ENCODE data around the gene IFI27. TPM values are rescaled to one million over a fixed set of nuclear protein-coding genes. Genes with fewer than 3 reads are reported as not detected.

IFI27 gene
- total RNA-seq, 1 donor, result 0.84 TPM

- Histone ChIP-seq H3K27me3 (ENCODE audit: insufficient read depth, low read length) (no peaks in the 10 kb centered on the region), H3K9me3 (ENCODE audit: low read depth, low read length) (no peaks in the 10 kb centered on the region), H3K4me1 (ENCODE audit: insufficient read depth, low read length) (no peaks in the 10 kb centered on the region), H3K4me3 (ENCODE audit: low read length) (no peak overlapping the region)
These were observed 3.5 kb downstream of the IFI27 start for GRCh38 chr14:94113908-94114588.

GRCh38 chr14:94114589-94115057 is 4.1 kb downstream of the IFI27 start:
- Histone ChIP-seq H3K4me3 (ENCODE audit: low read length) (no peak overlapping the region), H3K9me3 (ENCODE audit: low read depth, low read length) (no peaks in the 10 kb centered on the region)

GRCh38 chr14:94115058-94115591 is 4.6 kb downstream of the IFI27 start:
- H3K9me3 ChIP-seq (ENCODE audit: low read depth, low read length), result no peaks in the 10 kb centered on the region
- H3K4me1 ChIP-seq (ENCODE audit: insufficient read depth, low read length), result no peaks in the 10 kb centered on the region
- no peak overlapping the region for H3K4me3 ChIP-seq (ENCODE audit: low read length)
- no peaks in the 10 kb centered on the region for H3K27me3 ChIP-seq (ENCODE audit: insufficient read depth, low read length)

More at GRCh38 chr14:94114589-94115057, 4.1 kb downstream of the IFI27 start:
- Histone ChIP-seq H3K27me3 (ENCODE audit: insufficient read depth, low read length) (no peaks in the 10 kb centered on the region), H3K4me1 (ENCODE audit: insufficient read depth, low read length) (no peaks in the 10 kb centered on the region)

- no peaks in the 10 kb centered on the region for H3K9me3 ChIP-seq (ENCODE audit: low read depth, low read length)
- H3K4me1 ChIP-seq (ENCODE audit: insufficient read depth, low read length), result no peaks in the 10 kb centered on the region
- no peaks in the 10 kb centered on the region for H3K27me3 ChIP-seq (ENCODE audit: insufficient read depth, low read length)
- no peak overlapping the region for H3K4me3 ChIP-seq (ENCODE audit: low read length)
These were observed 5.1 kb downstream of the IFI27 start for GRCh38 chr14:94115631-94116030.

- Histone ChIP-seq H3K9me3 (ENCODE audit: low read depth, low read length) (no peaks in the 10 kb centered on the region), H3K27me3 (ENCODE audit: insufficient read depth, low read length) (no peaks in the 10 kb centered on the region), H3K4me3 (ENCODE audit: low read length) (no peak overlapping the region), H3K4me1 (ENCODE audit: insufficient read depth, low read length) (no peaks in the 10 kb centered on the region)
These were observed 6.2 kb downstream of the IFI27 start for GRCh38 chr14:94116701-94117100.

GRCh38 chr14:94117856-94118255 is 7.3 kb downstream of the IFI27 start:
- no peaks in the 10 kb centered on the region for H3K27me3 ChIP-seq (ENCODE audit: insufficient read depth, low read length)
- no peak overlapping the region for H3K4me3 ChIP-seq (ENCODE audit: low read length)
- no peaks in the 10 kb centered on the region for H3K9me3 ChIP-seq (ENCODE audit: low read depth, low read length)
- H3K4me1 ChIP-seq (ENCODE audit: insufficient read depth, low read length), result no peaks in the 10 kb centered on the region

GRCh38 chr14:94119071-94119470 is 8.5 kb downstream of the IFI27 start:
- no peaks in the 10 kb centered on the region for H3K27me3 ChIP-seq (ENCODE audit: insufficient read depth, low read length)
- no peaks in the 10 kb centered on the region for H3K9me3 ChIP-seq (ENCODE audit: low read depth, low read length)
- no peak overlapping the region for H3K4me3 ChIP-seq (ENCODE audit: low read length)
- H3K4me1 ChIP-seq (ENCODE audit: insufficient read depth, low read length), result no peaks in the 10 kb centered on the region

- Histone ChIP-seq H3K9me3 (ENCODE audit: low read depth, low read length) (no peaks in the 10 kb centered on the region), H3K4me1 (ENCODE audit: insufficient read depth, low read length) (no peaks in the 10 kb centered on the region), H3K4me3 (ENCODE audit: low read length) (no peak overlapping the region), H3K27me3 (ENCODE audit: insufficient read depth, low read length) (no peaks in the 10 kb centered on the region)
These were observed 10.3 kb downstream of the IFI27 start for GRCh38 chr14:94120667-94121340.

GRCh38 chr14:94121485-94121884 is 10.9 kb downstream of the IFI27 start:
- H3K9me3 ChIP-seq (ENCODE audit: low read depth, low read length), result no peaks in the 10 kb centered on the region
- H3K27me3 ChIP-seq (ENCODE audit: insufficient read depth, low read length), result no peaks in the 10 kb centered on the region
- no peaks in the 10 kb centered on the region for H3K4me1 ChIP-seq (ENCODE audit: insufficient read depth, low read length)
- no peak overlapping the region for H3K4me3 ChIP-seq (ENCODE audit: low read length)

- no peaks in the 10 kb centered on the region for H3K9me3 ChIP-seq (ENCODE audit: low read depth, low read length)
- H3K27me3 ChIP-seq (ENCODE audit: insufficient read depth, low read length), result no peaks in the 10 kb centered on the region
- H3K4me3 ChIP-seq (ENCODE audit: low read length), result no peak overlapping the region
- H3K4me1 ChIP-seq (ENCODE audit: insufficient read depth, low read length), result no peaks in the 10 kb centered on the region
These were observed 11.9 kb downstream of the IFI27 start for GRCh38 chr14:94122438-94122837.

GRCh38 chr14:94123296-94123695 is 12.8 kb downstream of the IFI27 start:
- H3K4me3 ChIP-seq (ENCODE audit: low read length), result no peak overlapping the region
- no peaks in the 10 kb centered on the region for H3K27me3 ChIP-seq (ENCODE audit: insufficient read depth, low read length)
- no peaks in the 10 kb centered on the region for H3K4me1 ChIP-seq (ENCODE audit: insufficient read depth, low read length)
- H3K9me3 ChIP-seq (ENCODE audit: low read depth, low read length), result no peaks in the 10 kb centered on the region

GRCh38 chr14:94123868-94124267 is 13.3 kb downstream of the IFI27 start:
- no peaks in the 10 kb centered on the region for H3K27me3 ChIP-seq (ENCODE audit: insufficient read depth, low read length)
- peaks cover 5% of the 10 kb centered on the region for H3K4me1 ChIP-seq (ENCODE audit: insufficient read depth, low read length)
- no peaks in the 10 kb centered on the region for H3K9me3 ChIP-seq (ENCODE audit: low read depth, low read length)
- no peak overlapping the region for H3K4me3 ChIP-seq (ENCODE audit: low read length)

GRCh38 chr14:94124582-94125377 is 14.2 kb downstream of the IFI27 start:
- Histone ChIP-seq H3K4me3 (ENCODE audit: low read length) (no peak overlapping the region), H3K4me1 (ENCODE audit: insufficient read depth, low read length) (peaks cover 9% of the 10 kb centered on the region), H3K27me3 (ENCODE audit: insufficient read depth, low read length) (no peaks in the 10 kb centered on the region), H3K9me3 (ENCODE audit: low read depth, low read length) (no peaks in the 10 kb centered on the region)

GRCh38 chr14:94125659-94126418 is 15.3 kb downstream of the IFI27 start:
- Histone ChIP-seq H3K4me1 (ENCODE audit: insufficient read depth, low read length) (peaks cover 15% of the 10 kb centered on the region), H3K4me3 (ENCODE audit: low read length) (no peak overlapping the region), H3K27me3 (ENCODE audit: insufficient read depth, low read length) (no peaks in the 10 kb centered on the region), H3K9me3 (ENCODE audit: low read depth, low read length) (no peaks in the 10 kb centered on the region)

- no peaks in the 10 kb centered on the region for H3K9me3 ChIP-seq (ENCODE audit: low read depth, low read length)
- H3K4me1 ChIP-seq (ENCODE audit: insufficient read depth, low read length), result peaks cover 15% of the 10 kb centered on the region
- no peak overlapping the region for H3K4me3 ChIP-seq (ENCODE audit: low read length)
- H3K27me3 ChIP-seq (ENCODE audit: insufficient read depth, low read length), result no peaks in the 10 kb centered on the region
These were observed 15.8 kb downstream of the IFI27 start for GRCh38 chr14:94126419-94126677.
